ENCODE results near the gene USP40. TPM values are rescaled to one million over a fixed set of nuclear protein-coding genes. Genes with fewer than 3 reads are reported as not detected.

USP40 gene
- total RNA-seq, 3 donors from 2014 or later (not counting 1 experiment from before 2014, with no cell fraction given) = 17.4 to 20.6 (median 19.4) TPM

- Histone ChIP-seq H3K4me1 (ENCODE audit: control insufficient read depth, insufficient read depth, low read length) (peaks cover 22% of the 10 kb centered on the region), H3K36me3 (ENCODE audit: control insufficient read depth, insufficient read depth, low read length) (peaks cover 2% of the 10 kb centered on the region), H3K27me3 (ENCODE audit: control insufficient read depth, insufficient read depth, low read length) (no peaks in the 10 kb centered on the region), H3K4me3 (ENCODE audit: low read length) (no peak overlapping the region), H3K27ac (ENCODE audit: low read length) (no peak overlapping the region), H3K9me3 (ENCODE audit: control insufficient read depth, insufficient read depth, low read length) (no peaks in the 10 kb centered on the region)
- H3K36me3 Mint-ChIP-seq = no peaks in the 10 kb centered on the region
- TF ChIP-seq CTCF (IDR thresholded peaks at IDR 0.05) = no peak
- H3K9me3 Mint-ChIP-seq = no peaks in the 10 kb centered on the region
- no peak overlapping the region for H3K4me3 Mint-ChIP-seq
- peaks cover 76 to 77% of the 10 kb centered on the region in 2 donors for H3K4me1 Mint-ChIP-seq
- peak overlapping the region; percentile 67 to 89 for H3K27ac Mint-ChIP-seq
- WGBS (ENCODE audit: insufficient coverage) = 98% methylated on average over 2 of the region's 3 CpGs
- intact Hi-C loops (cut with micrococcal nuclease) = no loop called here
- H3K27me3 Mint-ChIP-seq (ENCODE audit: low read depth in 2 of 2) = no peaks in the 10 kb centered on the region
- ATAC-seq = no peak
- DNase-seq = no peak
Observed at GRCh38 chr2:233428008-233428407, 138.6 kb downstream of the USP40 start.

GRCh38 chr2:233426619-233427342 lies 139.8 kb downstream of the USP40 start:
- H3K27ac Mint-ChIP-seq = peak overlapping the region; percentile 36 to 89
- ATAC-seq = peak in 1 of 3 donors; percentile 10
- WGBS (ENCODE audit: insufficient coverage) = 88% methylated on average over 7 of the region's 7 CpGs
- no peaks in the 10 kb centered on the region for H3K36me3 Mint-ChIP-seq
- H3K4me1 Mint-ChIP-seq = peaks cover 81 to 83% of the 10 kb centered on the region in 2 donors
- peaks cover 2% of the 10 kb centered on the region for H3K36me3 ChIP-seq (ENCODE audit: control insufficient read depth, insufficient read depth, low read length)
- no peaks in the 10 kb centered on the region for H3K27me3 ChIP-seq (ENCODE audit: control insufficient read depth, insufficient read depth, low read length)
- intact Hi-C loops (cut with micrococcal nuclease) = no loop called here
- TF ChIP-seq CTCF (IDR thresholded peaks at IDR 0.05) = no peak
- H3K27me3 Mint-ChIP-seq (ENCODE audit: low read depth in 2 of 2) = no peaks in the 10 kb centered on the region
- H3K9me3 ChIP-seq (ENCODE audit: control insufficient read depth, insufficient read depth, low read length) = no peaks in the 10 kb centered on the region
- no peak overlapping the region for H3K27ac ChIP-seq (ENCODE audit: low read length)
- H3K4me3 Mint-ChIP-seq = no peak overlapping the region
- H3K4me3 ChIP-seq (ENCODE audit: low read length) = no peak overlapping the region
- H3K9me3 Mint-ChIP-seq = no peaks in the 10 kb centered on the region
- DNase-seq = no peak
- peaks cover 33% of the 10 kb centered on the region for H3K4me1 ChIP-seq (ENCODE audit: control insufficient read depth, insufficient read depth, low read length)

Other genes with a start within 250 kb of the USP40 start
- 100 to 1,000 TPM; 299 to 456 (median 329) TPM for gene DGKD, start 212.3 kb downstream of the USP40 start, total RNA-seq
- gene UGT1A8, start 50.9 kb upstream of the USP40 start, total RNA-seq = not detected
- gene UGT1A10, start 69.7 kb upstream of the USP40 start, total RNA-seq = not detected
- gene UGT1A9, start 105.1 kb upstream of the USP40 start, total RNA-seq = not detected
- not detected for gene UGT1A7, start 115.1 kb upstream of the USP40 start, total RNA-seq
- not detected for gene UGT1A6, start 126.1 kb upstream of the USP40 start, total RNA-seq
- gene UGT1A5, start 146.1 kb upstream of the USP40 start, total RNA-seq = not detected
- gene UGT1A4, start 152.0 kb upstream of the USP40 start, total RNA-seq = not detected
- not detected for gene UGT1A3, start 162.3 kb upstream of the USP40 start, total RNA-seq
- gene UGT1A1, start 193.5 kb upstream of the USP40 start, total RNA-seq = not detected
- gene MROH2A, start 211.5 kb upstream of the USP40 start, total RNA-seq = not detected

Data from natural killer cell (primary cell).